ENCODE data around the gene ZCCHC2.
A peak's percentile ranks its signal among the peaks of the same experiment; 100 is the strongest.

The ZCCHC2 gene

DNA sequence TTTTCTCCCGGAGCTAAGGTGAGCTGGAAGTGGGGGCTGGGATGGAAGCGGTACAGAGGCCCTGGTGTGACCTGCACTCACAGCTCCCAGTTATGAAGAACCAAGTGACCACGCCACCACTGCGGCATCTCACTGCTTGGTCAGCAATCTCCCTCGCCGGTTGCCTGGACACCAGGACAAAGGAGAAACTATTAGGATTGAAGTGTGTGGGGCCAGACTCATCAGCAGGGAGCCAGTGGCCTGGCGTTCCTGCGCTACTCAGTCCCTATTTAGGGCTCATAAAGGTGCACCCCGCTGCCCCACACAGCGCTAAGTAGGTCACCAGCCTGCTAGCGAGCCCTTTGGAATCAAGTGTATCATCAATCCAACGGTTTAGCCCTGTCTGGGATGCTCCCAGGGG is 82.9 kb downstream of the ZCCHC2 start:
- no peak for DNase-seq (ENCODE audit: low read depth)
- no peak overlapping the region for H3K4me3 ChIP-seq (ENCODE audit: low read length)
- TF ChIP-seq, protein P1, sequence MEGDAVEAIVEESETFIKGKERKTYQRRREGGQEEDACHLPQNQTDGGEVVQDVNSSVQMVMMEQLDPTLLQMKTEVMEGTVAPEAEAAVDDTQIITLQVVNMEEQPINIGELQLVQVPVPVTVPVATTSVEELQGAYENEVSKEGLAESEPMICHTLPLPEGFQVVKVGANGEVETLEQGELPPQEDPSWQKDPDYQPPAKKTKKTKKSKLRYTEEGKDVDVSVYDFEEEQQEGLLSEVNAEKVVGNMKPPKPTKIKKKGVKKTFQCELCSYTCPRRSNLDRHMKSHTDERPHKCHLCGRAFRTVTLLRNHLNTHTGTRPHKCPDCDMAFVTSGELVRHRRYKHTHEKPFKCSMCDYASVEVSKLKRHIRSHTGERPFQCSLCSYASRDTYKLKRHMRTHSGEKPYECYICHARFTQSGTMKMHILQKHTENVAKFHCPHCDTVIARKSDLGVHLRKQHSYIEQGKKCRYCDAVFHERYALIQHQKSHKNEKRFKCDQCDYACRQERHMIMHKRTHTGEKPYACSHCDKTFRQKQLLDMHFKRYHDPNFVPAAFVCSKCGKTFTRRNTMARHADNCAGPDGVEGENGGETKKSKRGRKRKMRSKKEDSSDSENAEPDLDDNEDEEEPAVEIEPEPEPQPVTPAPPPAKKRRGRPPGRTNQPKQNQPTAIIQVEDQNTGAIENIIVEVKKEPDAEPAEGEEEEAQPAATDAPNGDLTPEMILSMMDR (IDR thresholded peaks at IDR 0.05; ENCODE audit: insufficient read depth, low read depth, low read length, missing control alignments), result no peak

DNA sequence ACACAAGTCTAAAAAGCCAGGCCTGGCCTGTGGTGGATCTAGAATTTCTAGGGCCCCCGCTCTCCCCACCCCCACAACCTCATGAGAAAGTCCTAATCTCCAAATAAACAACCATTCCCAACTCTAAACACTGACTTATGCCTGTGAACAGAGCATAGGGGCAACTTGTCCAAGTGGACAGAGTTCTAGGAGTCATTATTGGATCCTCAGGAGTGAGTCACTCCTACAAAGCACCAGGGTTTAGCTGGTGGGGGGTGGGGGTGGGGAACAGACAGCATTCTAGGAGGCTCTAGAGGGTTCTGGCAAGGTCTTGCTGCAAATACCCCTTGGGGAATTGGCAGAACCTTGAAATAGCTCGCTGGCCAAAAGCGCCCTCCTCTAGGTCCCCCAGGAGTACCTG is 83.3 kb downstream of the ZCCHC2 start:
- H3K4me3 ChIP-seq (ENCODE audit: low read length), result no peak overlapping the region
- DNase-seq (ENCODE audit: low read depth), result peak; percentile 7
- TF ChIP-seq, protein P1 (IDR thresholded peaks at IDR 0.05; ENCODE audit: insufficient read depth, low read depth, low read length, missing control alignments), result no peak

DNA sequence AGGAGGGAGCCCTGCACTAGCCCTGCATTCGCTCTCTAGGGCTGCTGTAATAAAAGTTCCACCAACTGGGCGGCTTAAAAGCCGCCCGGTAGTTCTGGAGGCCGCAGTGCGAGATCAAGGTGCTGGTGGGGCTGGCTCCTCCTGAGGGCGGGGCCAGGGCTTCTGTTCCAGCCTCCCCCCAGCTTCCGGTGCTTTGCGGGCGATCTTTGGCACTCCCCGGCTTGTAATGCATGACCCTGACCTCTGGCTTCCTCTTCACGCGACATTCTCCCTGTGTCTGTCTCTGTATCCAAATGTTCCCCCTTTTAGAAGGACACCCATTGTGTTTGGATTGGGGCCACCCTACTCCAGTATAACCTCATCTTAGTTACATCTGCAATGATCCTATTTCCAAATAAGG is 84.5 kb downstream of the ZCCHC2 start:
- TF ChIP-seq, protein P1 (IDR thresholded peaks at IDR 0.05; ENCODE audit: insufficient read depth, low read depth, low read length, missing control alignments), result no peak
- no peak overlapping the region for H3K4me3 ChIP-seq (ENCODE audit: low read length)
- DNase-seq (ENCODE audit: low read depth), result no peak

DNA sequence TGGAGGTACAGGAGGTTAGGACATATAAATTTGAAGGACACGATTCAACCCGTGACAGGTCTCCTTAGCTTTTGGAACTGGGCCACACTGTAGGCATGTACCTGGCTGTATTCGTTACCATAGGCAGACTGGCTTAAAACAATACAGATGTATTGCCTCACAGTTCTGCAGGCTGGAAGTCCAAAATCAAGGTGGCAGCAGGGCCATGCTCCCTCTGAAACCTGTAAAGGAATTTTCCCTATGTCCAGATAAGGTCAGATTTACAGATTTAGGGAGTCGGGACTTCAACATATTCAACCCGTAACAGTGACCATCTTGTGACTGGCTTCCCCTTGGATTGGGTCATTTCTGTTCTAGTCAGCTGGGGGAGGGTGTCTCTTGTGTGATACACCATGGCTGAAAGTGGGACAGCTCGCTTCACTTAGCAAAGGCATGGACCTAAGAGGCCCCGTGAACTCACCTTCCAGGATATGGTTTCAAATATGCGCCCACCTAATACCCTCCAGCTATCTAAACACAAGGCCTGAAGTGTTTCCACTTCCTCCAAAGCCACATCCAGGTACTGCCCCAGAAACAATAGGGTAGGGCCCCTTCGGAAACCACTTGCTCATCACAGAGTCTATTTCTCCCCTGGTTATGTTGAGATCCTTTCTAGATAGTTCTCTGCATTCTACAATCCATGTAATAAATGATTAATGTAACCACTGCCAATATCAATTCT is 85.0 kb downstream of the ZCCHC2 start:
- TF ChIP-seq, protein P1 (IDR thresholded peaks at IDR 0.05; ENCODE audit: insufficient read depth, low read depth, low read length, missing control alignments), result no peak
- no peak overlapping the region for H3K4me3 ChIP-seq (ENCODE audit: low read length)
- no peak for DNase-seq (ENCODE audit: low read depth)

DNA sequence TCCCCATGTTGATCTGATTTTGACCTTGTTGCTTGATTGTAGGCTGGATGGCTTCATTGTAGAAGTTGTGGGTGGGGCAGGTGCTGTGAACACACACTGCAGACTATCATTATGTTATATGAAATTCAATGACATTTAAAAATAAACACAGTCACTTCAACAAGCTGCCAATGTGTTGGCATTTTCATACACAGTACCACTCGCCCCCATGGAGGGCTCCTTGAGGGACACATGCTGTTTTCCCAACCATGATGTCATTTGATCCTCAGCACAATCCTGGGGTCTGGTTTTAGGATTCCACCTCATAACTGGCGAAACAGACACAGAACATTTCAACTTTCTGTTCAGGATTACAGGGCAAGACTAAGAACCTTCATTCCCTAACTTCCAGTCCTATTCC is 86.9 kb downstream of the ZCCHC2 start:
- TF ChIP-seq, protein P1 (IDR thresholded peaks at IDR 0.05; ENCODE audit: insufficient read depth, low read depth, low read length, missing control alignments), result no peak
- H3K4me3 ChIP-seq (ENCODE audit: low read length), result no peak overlapping the region
- no peak for DNase-seq (ENCODE audit: low read depth)

DNA sequence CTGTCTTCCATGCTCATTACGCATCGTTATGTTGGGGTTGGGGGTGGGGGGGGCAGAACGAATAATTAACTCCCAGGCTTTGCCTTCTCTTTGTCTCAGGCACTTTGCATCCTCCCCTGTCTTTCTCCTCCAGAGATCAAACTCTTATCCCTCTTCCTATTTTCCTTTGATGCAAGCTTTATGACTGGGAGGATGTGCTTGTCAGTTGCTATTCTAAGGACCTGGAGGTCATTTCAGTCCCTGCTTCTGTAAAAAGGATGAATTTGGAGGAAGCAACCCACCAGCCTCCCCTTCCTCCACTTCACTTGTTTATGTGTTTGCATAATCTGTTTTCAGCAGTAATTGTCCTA is 87.5 kb downstream of the ZCCHC2 start:
- H3K4me3 ChIP-seq (ENCODE audit: low read length), result no peak overlapping the region
- no peak for DNase-seq (ENCODE audit: low read depth)
- TF ChIP-seq, protein P1 (IDR thresholded peaks at IDR 0.05; ENCODE audit: insufficient read depth, low read depth, low read length, missing control alignments), result no peak
